SU-DHL-6 (cell line): ENCODE measurements around the gene SHROOM1.

ENCODE experiments used
- H2AFZ ChIP-seq: fragments of 200-600 bp; sonication (generic); 2 replicates; pipeline ENCODE4 v1.6.1; 2014; ENCODE audit warnings: low read depth, mild to moderate bottlenecking, moderate library complexity, mixed read lengths, antibody characterized with exemption, low read length; ENCODE audit not compliant: severe bottlenecking
- H3F3A ChIP-seq: fragments of 200-600 bp; shearing (Covaris generic); 2 replicates; pipeline ENCODE4 v1.6.0; 2016; ENCODE audit warnings: antibody characterized with exemption, mild to moderate bottlenecking; ENCODE audit not compliant: insufficient read depth
- H3K27ac ChIP-seq: fragments of 200-600 bp; sonication (generic); 2 replicates; pipeline ENCODE4 v1.5.1; 2016; ENCODE audit warnings: low read depth, mild to moderate bottlenecking, low read length, moderate library complexity, mixed read lengths
- H3K27me3 ChIP-seq: fragments of 200-600 bp; sonication (generic), shearing (Covaris generic); 2 replicates; pipeline ENCODE4 v1.6.0; 2014; ENCODE audit warnings: mild to moderate bottlenecking, low read length
- H3K36me3 ChIP-seq: fragments of 200-600 bp; sonication (generic); 2 replicates; pipeline ENCODE4 v1.6.1; 2014; ENCODE audit warnings: mild to moderate bottlenecking, low read length, mixed read lengths
- H3K4me2 ChIP-seq: fragments of 300-600, 200-600 bp; shearing (Covaris generic), sonication (generic); 2 replicates; pipeline ENCODE4 v1.6.0; 2014; ENCODE audit warnings: low read length, low read depth, mild to moderate bottlenecking; ENCODE audit not compliant: poor library complexity, severe bottlenecking
- H3K4me3 ChIP-seq: fragments of 200-600 bp; sonication (generic); 2 replicates; pipeline ENCODE4 v1.5.1; 2014; ENCODE audit warnings: antibody characterized with exemption, low read length, mild to moderate bottlenecking, mixed read lengths; ENCODE audit not compliant: insufficient read depth, poor library complexity, severe bottlenecking
- H3K79me2 ChIP-seq: fragments of 200-600 bp; sonication (generic); 2 replicates; pipeline ENCODE4 v1.6.1; 2014; ENCODE audit warnings: mild to moderate bottlenecking, low read length, moderate library complexity; ENCODE audit not compliant: insufficient read depth
- H3K9ac ChIP-seq: fragments of 200-600 bp; sonication (generic); 2 replicates; pipeline ENCODE4 v1.7.0; 2014; ENCODE audit warnings: mild to moderate bottlenecking, low read length
- H3K9me2 ChIP-seq: fragments of 200-600 bp; sonication (generic); replicated peaks from 2 replicates; pipeline ENCODE4 v1.6.1; 2014; ENCODE audit warnings: low read length; ENCODE audit not compliant: insufficient read depth
- H3K9me3 ChIP-seq: fragments of 200-600 bp; sonication (generic); 2 replicates; pipeline ENCODE4 v1.6.1; 2014; ENCODE audit warnings: low read length, mixed read lengths; ENCODE audit not compliant: insufficient read depth
- H4K20me1 ChIP-seq: fragments of 200-600 bp; sonication (generic); 2 replicates; pipeline ENCODE4 v1.6.1; 2014; ENCODE audit warnings: low read depth, mild to moderate bottlenecking, antibody characterized with exemption, low read length, moderate library complexity, mixed read lengths
- CTCF ChIP-seq: fragments of 200-600 bp; sonication (generic); IDR thresholded peaks from one replicate; pipeline ENCODE4 v1.5.1; 2017; ENCODE audit warnings: antibody characterized with exemption, mild to moderate bottlenecking, low read length, moderate library complexity; ENCODE audit not compliant: insufficient read depth, poor library complexity, severe bottlenecking
- EZH2phosphoT487 ChIP-seq: fragments of 200-600 bp; sonication (generic), shearing (Covaris generic); conservative IDR thresholded peaks from 2 replicates; pipeline ENCODE4 v1.6.1; 2018; ENCODE audit warnings: mild to moderate bottlenecking, antibody characterized with exemption, low read length, moderate library complexity, mixed read lengths

SHROOM1 gene

GRCh38 chr5:132830436-132831094, at the start of gene SHROOM1:
TSS of gene SHROOM1 (minus strand) at chr5:132830647. CDS start at chr5:132826140, 4,507 bp downstream.
- H3K9me2 ChIP-seq: no peaks in the 10 kb centered on the region
- H3K79me2 ChIP-seq: no peaks in the 10 kb centered on the region
- H3K36me3 ChIP-seq: no peaks in the 10 kb centered on the region
- peak within 1 kb of the TSS; percentile 48 for H3K4me2 ChIP-seq
- no peaks in the 10 kb centered on the region for H3K27me3 ChIP-seq
- peak within 1 kb of the TSS; percentile 65 for H3K9ac ChIP-seq
- peak within 1 kb of the TSS; percentile 89 for H2AFZ ChIP-seq
- H4K20me1 ChIP-seq: no peaks in the 10 kb centered on the region
- H3K27ac ChIP-seq: no peak within 1 kb of the TSS
- TF ChIP-seq CTCF (no peak), EZH2phosphoT487 (no peak)
- H3K4me3 ChIP-seq: peak within 1 kb of the TSS; percentile 74
- H3F3A ChIP-seq: no peaks in the 10 kb centered on the region
- H3K9me3 ChIP-seq: no peaks in the 10 kb centered on the region

- Histone ChIP-seq H3K36me3 (peaks cover 29% of the 10 kb centered on the region), H2AFZ (no peak overlapping the region), H3K9ac (no peak overlapping the region), H3K9me3 (no peaks in the 10 kb centered on the region), H3K9me2 (no peaks in the 10 kb centered on the region), H3K4me2 (no peak overlapping the region), H3K27me3 (no peaks in the 10 kb centered on the region), H3K27ac (no peak overlapping the region), H3K79me2 (no peaks in the 10 kb centered on the region), H3K4me3 (no peak overlapping the region), H3F3A (no peaks in the 10 kb centered on the region), H4K20me1 (no peaks in the 10 kb centered on the region)
- TF ChIP-seq CTCF (no peak), EZH2phosphoT487 (no peak)
Measured at GRCh38 chr5:132877938-132878337, 47.5 kb upstream of the SHROOM1 start.

- Histone ChIP-seq H3K36me3 (peaks cover 29% of the 10 kb centered on the region), H3K9me3 (no peaks in the 10 kb centered on the region), H3K27ac (no peak overlapping the region), H2AFZ (no peak overlapping the region), H3K4me2 (no peak overlapping the region), H3K9ac (no peak overlapping the region), H3F3A (no peaks in the 10 kb centered on the region), H3K27me3 (no peaks in the 10 kb centered on the region), H3K79me2 (no peaks in the 10 kb centered on the region), H4K20me1 (no peaks in the 10 kb centered on the region), H3K9me2 (no peaks in the 10 kb centered on the region), H3K4me3 (no peak overlapping the region)
- TF ChIP-seq CTCF: no peak
- no peak for TF ChIP-seq EZH2phosphoT487
Measured at GRCh38 chr5:132877466-132877865, 47.0 kb upstream of the SHROOM1 start.
